Fibroblast of skin of abdomen (primary cell): Measurements from ENCODE around the gene ARHGAP1.

Source experiments
- DNase-seq: peaks from one replicate; pipeline ENCODE4 v3.0.0-alpha.2; 2013

Gene ARHGAP1

DNA sequence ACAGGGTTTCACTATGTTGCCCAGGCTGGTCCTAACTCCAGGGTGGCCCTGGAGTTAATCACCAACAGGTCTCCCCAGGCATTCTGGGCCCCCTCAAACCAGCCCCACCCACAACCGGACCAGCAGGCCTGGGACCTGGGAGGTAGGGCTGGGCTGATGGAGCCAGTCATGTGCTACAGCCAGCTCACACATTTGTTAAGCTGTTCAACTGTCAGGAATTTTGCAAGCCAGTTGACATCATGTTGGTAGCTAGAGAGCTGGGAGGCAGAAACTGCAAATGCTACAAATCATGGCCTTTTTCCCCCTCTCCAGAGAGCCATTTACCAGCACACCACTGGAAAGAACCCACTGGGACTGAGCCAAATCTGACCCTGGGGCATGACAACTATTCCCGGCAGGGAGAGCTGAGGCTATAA is 6.8 kb downstream of the ARHGAP1 start:
- peak; percentile 65 for DNase-seq

DNA sequence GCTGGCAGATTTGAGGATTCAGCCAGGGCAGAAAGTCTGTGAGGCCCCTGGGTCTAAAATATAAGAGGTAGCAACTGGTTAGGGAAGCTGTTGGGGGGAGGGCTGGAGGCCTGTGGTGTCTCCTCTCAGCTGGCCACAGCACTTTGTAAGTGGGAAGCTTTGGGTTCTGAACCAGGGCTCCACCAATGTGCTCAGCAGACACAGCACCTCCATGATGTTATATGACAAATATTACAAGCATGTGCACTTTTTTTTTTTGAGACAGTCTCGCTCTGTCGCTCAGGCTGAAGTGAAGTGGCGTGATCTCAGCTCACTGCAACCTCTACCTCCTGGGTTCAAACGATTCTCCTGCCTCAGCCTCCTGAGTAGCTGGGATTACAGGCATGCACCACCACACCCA is 8.0 kb downstream of the ARHGAP1 start:
- peak; percentile 58 for DNase-seq

DNA sequence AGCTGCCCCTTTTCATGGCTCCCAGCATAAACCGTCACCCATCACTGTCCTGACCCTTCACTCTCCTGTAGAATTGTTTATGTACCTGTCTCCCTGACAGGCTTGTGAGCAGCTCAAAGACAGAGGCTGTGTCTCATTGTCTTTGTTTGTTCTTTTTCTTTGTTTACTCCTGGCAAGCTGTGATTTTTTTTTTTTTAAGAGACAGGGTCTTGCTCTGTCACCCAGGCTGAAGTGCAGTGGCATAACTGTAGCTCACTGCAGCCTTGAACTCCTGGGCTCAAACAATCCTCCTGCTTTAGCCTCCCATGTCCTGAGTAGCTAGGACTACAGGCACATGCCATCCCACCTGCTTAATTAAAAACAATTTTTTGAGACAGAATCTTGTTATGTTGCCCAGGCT is 9.7 kb downstream of the ARHGAP1 start:
- DNase-seq: no peak

DNA sequence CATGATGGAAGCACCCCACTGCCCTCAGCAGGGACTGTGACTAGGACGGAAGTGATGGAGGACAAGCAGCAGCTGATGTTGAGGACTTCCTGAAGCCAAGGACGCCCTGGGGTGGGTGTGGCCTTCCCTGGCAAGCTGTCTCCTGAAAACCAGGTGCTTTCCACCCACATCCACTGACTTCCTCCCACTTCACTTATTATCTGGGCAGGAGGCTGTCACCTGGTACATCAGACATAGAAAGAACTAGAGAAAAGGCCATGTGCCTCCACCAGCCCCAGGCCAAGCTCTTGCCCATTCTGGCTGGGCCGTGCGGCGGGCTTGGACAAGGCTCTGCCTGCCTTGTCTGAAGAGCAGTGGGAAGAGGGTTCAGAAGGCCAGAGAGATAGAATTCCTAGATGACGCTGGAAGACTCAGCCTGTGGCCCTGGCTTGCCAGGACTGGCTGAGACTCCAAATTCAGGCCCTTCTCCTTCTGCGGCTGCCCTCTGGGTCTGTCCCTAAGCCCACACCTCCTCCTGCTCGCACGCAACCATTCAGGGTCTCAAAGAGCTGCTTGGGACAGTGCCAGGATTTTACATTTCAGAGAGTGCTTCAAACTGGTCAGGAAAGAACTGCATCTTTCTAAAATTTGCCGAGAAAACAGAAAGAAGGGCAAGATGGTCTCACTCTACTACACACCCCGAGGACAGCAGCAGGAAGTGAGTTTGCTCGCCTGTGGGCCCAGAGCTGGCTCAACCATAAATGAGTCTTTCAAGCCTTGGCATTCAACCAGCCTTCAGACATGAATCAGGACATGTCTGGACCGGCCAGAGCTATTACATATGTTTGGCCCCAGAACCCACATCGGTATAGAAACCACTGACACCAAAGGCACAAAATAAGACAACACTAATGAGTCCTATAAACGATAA is 13.3 kb downstream of the ARHGAP1 start:
- peak; percentile 53 for DNase-seq

DNA sequence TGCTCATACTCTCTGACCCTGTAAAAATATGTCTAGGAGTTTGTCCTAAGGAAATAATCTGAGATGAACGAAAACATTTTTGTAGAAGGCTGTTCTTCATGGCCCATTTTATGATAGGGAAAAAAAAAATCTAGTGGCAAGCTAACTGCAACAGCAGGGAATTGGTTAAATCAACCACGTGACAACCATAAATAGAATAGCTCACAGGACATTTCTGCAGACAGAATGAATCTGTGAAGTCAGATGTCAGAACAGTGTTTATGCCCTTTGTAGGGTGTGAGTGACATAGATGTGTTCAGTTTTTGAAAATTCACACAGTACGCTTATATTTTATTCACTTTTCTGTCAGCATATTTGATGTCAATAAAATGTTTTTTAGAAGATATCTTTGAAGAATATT is 16.1 kb downstream of the ARHGAP1 start:
- no peak for DNase-seq

DNA sequence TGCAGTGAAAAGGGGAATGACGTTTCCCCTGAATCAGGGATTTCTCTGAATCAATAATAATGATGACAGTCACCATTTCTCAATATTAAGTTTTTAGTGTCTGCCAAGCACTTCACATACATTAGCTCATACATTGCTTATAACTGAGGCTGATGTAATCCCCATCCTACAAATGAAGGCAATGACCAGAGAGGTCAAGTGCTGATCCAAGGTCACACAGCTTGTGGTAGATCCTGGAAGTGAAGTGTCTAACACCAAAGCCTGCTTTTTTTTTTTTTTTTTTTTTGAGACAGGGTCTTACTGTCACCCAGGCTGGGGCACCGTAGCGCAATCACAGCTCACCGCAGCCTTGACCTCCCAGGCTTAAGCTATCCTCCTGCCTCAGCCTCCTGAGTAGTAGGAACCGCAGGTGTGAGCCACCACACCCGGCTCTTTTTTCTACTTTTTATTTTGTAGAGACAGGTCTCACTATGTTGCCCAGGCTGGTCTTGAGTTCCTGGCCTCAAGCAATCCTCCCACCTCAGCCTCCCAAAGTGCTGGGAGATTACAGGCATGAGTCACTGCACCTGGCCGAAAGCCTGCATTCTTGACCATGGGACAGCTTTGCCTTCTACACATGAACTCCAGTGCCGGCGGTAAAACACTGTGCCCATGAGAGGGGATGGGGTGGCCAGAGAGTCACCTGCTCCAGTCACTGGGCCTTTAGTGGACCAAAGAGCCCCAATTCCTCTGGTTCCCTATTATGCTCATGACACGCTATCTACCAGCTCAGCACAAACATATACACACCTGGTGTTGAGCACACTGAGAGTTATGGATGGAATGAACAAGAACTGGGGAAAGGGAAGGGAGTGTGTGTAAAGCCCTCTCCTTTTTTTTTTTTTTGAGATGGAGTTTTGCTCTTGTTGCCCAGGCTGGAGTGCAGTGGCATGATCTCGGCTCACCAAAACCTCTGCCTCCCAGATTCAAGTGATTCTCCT is 17.4 kb downstream of the ARHGAP1 start:
- DNase-seq: no peak

DNA sequence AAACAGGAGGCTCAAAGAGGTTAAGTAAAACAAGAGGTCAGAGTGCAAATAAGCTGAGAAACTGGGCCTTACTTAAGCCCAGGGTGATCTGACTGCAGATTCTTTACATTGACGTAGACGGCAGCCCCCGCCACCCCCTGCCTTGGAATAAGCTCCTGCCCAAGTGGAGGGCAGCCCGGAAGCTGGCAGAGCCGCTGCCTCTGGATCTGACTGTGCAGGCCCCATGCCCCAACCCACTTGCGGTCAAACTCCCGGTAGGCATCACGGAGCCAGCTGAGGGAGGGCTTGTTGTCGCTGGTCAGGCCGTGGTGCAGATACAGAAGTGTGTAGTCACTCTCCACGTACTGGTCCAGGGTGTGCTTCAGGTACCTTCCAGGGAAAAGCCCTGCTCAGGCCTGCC is 18.6 kb downstream of the ARHGAP1 start:
- no peak for DNase-seq

DNA sequence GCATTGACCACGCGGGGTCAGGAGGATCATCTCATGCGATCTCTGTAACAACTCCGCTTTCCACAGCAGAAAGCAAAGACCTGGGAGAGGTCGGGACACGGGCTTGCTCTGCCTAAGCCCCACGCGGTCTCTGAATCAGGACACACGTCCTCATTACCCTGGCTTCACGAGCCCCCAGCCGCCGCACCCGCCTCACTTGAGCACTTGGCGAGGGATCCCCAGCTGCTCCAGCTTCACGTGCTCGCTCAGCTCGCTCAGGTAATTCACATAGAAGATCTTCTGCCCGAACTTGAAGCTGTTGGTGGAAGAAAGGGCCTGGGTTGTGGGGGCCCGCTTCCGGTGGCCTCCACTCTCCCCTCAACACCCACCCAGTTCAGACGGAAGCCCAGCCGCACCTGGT is 19.6 kb downstream of the ARHGAP1 start:
- DNase-seq: no peak

DNA sequence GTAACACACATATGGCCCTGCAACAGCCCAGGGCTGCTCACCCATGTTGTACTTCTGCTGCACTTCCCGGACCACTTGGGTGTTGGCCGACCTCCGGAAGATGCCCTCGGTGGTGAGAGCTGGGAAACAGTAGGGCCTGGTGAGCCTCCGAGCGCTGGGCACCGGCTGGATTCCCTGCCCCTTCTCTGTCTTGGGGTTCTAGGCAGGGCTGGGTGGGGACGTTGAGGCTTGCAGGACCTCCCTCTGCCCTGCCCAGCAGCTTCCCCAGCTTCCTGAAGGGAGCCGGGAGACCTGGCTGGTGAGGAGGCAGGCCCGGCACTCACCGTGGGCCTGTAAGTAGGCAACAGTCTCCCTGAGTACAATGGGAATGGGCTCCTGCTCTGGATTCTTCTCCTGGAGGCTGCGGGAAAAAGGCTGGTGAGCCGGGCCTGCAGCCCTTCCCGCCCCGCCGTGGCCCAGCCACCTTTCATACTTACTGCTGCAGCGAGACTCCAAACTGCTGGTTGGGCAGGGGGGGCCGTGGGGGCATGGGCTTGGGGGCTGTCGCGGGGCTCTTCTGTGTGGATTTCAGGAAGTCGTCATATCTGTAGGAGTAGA is 20.2 kb downstream of the ARHGAP1 start:
- no peak for DNase-seq

DNA sequence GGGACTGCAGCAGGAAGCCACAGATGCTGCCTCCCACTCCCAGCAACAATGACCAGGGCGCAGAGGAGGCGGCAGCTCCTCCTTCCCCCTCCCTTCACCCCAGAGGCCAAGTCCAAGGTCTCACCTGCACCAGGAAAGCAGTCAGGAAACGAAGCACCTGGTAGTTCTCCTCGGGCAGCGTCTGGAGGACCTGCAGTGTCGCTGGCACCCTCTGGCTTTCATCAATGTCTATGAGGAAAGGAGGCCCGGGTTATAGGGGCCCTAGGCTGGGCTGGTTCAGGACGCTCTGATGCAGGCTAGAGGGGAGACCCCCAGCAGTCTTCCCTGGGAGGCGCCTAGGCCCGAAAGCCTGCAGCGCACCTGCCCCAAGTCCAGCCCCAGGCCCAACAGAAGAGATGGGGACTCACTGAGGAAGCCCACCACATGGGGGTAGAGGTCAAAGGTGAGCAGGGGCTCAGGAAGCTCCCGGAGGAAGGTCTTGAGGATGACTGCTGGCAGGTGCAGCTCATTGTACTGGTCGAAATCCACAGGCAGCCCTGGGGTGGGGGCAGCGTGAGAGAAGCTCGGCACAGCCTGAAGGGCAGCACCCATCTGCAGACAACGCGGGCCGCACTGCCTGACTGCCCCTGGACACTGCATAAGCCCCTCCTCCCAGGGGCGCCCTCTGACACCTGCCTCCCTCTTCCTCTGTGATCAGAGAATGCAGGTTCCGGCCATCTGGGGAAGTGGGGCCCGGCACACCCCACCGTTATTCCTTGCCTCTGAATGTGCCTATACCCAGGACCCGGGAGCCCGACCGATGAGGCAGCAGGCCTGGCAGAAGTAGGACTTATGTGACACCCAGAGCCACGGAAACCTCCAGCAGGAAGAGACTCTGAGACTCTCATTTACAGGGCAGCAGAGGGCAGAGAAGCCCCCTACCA is 20.9 kb downstream of the ARHGAP1 start:
- no peak for DNase-seq

DNA sequence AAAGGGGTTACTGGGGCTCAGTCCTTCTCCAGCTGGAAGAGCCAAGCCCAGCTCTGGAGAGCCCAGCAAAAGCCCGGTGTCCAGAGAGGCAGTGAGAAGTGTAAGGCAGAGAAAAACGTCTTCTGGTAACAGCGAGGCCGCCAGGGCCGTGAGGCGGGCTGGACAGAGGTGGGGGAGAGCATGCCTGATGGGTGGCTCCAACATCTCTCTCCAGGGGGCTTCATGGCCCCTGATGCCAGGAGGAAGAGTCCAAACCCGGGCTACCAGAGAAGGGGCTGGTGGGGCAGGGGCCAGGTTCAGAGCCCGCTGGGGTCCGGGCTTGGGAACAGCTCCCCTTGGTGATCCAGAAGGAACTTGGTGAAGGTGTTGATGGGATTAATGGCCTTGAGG is 21.7 kb downstream of the ARHGAP1 start:
- DNase-seq: no peak

DNA sequence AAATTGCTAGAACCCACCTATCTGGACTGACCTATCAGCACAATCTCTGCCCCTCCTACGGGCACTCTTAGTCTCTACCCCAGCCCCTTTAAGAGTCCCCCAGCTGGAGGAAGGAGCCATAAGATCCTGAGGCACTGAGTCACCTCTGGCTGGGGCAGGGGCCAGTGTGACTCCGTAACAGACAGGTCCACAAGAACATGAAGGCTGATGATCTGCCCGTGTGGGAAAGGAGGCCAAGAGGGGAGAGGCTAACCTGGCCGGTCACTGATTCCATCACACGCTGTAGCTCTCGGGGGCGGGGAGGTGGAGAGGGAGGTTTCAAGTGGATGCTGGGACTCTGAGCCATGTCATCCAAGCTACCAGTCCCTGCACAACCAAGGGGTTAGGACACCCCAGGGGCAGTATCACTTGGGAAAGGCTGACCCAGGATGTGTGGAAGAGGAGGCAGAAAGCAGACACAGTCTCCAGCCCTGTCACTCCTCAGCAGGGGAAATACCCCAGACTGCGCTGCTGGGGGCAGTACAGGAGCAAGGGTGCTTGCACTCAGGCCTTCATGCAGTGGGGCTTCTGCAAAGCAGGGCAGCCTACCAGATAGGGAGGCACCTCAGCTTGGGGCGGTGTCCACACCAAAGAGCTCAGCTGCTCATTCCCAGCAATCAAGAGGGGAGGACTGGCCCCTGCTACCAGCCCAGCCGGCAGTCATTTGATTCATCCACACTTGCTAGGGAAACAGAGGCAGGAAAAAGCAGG is 22.3 kb downstream of the ARHGAP1 start:
- DNase-seq: no peak

DNA sequence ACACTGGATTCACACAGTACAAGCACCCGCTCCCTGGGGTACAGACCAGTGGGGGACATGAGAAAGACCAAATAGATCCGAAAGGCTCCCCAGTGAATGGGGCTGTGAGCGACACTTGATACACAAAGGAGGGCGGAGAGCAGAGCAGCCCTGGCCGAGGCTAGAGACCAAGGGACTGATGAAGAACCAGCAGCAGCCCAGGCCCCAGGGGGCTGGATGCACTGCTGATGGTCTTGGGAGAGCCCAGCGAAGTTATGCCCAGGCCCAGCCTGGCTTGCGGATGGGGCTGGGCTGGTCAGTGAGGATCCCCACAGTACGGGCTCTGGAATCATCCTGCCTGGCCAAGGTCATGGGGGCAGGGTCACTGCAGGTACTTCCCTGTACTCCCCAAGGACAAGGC is 23.2 kb downstream of the ARHGAP1 start:
- no peak for DNase-seq

DNA sequence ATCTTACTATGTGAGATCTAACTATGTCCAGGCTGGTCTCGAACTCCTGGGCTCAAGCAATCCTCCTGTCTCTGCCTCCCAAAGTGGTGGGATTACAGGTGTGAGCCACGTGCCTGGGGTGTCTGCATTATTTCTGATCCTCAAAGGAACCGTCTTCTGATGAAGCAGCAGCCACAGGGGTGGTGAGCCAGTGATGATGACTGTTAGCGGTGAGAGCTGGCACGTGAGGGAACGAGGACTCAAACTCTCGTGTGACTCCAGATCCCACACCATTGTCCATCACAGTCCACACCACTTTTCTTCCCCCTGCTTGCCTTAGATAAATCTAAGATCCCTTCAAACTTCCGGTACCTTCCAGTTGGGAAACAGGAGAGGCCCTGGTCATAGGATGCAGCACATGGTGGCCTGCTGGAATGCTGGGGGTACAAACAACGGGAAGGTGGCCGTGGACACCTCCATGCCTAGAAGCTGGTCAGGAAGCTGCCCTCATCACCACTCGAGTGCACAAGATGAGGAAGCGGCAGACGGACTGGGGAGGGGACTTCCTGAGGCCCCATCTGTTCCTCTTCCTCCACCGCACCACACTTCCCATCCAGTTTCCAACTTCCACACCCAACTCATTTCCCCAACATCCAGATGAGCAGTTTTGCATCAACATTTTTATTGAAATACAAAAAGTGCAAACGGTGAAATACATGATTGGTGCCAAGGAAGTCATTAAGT is 23.8 kb downstream of the ARHGAP1 start:
- DNase-seq: no peak

DNA sequence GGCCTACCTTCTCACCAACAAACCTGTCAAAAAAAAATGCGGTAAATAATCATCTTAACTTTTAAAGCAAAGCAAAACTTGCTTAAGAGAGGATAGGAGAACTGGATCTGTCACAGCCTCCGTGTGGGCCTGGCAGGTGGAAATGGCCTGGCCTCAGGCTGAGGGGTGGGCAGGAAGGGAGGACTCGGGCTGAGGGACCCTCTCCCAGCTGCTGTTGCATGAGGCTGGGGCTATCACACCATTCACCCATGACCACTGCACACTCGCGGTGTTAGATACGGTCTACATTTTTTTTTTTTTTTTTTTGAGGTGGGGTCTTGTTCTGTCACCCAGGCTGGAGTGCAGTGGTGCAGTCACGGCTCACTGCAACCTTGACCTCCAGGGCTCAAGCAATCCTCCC is 24.5 kb downstream of the ARHGAP1 start:
- no peak for DNase-seq

DNA sequence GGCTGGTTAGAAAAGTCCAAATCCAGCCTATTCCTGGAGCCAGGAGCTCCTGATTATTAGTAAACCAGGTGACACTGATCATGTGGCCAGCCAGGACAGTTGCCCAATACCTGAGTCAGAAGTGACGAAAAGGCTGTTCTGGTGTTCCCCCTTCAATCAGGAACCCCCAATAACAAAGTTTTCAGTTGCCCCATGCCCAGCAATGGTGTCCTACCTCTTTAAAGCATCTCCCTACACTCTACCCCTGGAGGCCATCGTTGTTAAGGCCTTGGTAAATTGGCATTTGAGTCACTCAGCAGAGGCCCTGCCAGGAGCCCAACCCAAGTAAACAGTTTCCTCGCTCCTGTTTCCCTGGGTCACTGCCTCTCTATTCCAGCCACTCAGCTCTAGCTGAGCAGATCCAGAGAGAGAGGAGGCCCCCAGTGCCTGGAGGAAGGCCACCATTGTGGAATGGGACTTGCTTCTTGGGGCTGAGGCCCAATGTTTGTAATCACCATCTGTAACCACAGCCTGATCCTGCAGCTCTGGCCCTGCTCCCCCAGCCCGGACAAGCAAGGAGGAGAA is 25.0 kb downstream of the ARHGAP1 start:
- DNase-seq: peak; percentile 24

DNA sequence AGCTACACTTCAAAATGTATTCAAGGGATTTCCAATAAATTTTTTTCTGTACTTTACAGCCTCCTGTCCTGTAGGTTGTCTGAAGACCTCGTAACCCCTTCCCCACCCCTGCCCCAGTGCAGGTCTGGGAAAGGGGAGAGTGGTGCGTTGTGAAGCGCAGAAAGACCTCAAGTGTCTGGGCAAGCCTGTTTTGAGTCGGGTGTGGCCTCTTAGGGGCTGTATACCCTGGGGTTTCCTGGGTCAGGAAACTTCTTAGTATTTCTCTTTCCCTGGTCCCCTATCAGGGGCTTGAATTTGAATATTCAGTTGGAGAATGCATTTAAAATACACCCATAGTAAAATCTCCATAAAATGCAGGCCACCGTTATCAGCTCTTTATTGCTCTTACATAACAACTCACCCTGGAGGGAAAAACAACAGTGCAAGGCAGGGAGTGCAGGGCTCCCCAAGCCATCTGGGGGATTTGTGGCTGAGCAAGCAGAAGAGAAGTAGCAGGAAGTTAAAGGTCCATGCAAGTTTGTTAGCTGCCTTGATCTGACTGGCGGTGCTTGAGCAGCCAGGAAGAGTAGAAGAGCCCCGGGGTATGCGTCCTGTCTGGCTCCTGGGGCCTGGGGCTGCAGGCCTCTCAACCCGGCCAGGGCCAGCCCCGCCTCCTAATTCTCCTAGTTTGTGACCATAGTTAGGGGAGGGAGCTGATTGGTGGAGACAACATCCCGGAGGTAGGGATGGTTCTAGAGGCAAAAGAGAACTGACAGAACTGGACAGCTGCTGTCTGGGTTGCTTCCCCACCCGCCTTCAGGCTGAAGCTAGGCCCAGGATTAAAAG is 25.7 kb downstream of the ARHGAP1 start:
- DNase-seq: no peak

DNA sequence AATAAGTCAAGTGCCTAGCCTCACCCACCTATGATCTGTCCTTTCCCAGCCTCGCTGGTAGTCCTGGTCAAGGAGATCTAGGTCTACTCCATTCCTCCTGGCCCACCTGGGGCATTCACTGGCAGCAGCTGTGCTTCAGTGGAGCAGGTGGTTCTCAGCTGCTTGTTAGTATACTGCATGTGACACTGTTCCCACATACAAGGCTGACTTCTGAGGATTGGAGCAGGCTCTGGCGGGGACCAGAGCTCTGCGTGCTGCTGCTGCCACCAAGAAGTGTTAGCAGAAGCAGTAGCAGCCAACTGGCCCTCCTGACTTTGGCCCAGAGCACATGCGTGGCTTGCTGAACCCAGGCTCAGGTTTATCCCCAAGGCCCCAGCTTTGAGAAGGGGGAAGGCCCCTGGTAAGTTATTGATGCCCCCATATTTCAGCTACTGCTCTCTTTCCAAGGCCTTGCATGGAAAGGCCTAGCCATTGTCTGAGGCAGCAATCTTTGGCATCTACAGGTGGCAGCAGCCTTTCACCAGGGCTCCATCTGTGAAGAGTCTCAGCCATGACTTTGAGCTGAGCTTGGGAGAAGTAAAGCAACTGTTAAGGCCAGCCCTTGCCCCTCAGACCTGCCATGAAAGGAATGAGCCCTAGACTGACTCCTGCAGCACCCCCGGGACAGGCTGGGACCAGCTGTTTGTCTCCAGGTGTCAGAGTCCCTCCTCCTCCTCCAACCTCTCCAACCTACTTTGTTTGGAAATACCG is 26.5 kb downstream of the ARHGAP1 start:
- DNase-seq: no peak
